Astrocyte (in vitro differentiated cells and primary cell): Measurements from ENCODE around the gene DHH. TPM values are rescaled to one million over a fixed set of nuclear protein-coding genes. Genes with fewer than 3 reads are reported as not detected.
A peak's percentile ranks its signal among the peaks of the same experiment; 100 is the strongest.

Source experiments
- DNase-seq: peaks from one replicate; pipeline ENCODE4 v3.0.0-alpha.2; 2010; ENCODE audit warnings: low read depth
- FAIRE-seq: peaks from 2 replicates; lab custom pipeline; 2011; peaks lifted over from hg19 to GRCh38; lab: Jason Lieb, UNC
- H2AFZ ChIP-seq: 2 replicates; pipeline ENCODE4 v1.6.0; 2012; ENCODE audit warnings: low read depth, low read length, inconsistent platforms
- H3K27ac ChIP-seq: 2 replicates; pipeline ENCODE4 v1.5.1; 2011; ENCODE audit warnings: low read depth, low read length, inconsistent platforms
- H3K27me3 ChIP-seq: 2 replicates; pipeline ENCODE4 v1.6.0; 2011; ENCODE audit warnings: low read length, inconsistent platforms; ENCODE audit not compliant: insufficient read depth
- H3K36me3 ChIP-seq: 2 replicates; pipeline ENCODE4 v1.5.1; 2011; ENCODE audit warnings: low read length, inconsistent platforms; ENCODE audit not compliant: insufficient read depth
- H3K4me1 ChIP-seq: 2 replicates; pipeline ENCODE4 v1.5.1; 2011; ENCODE audit warnings: low read length, inconsistent platforms; ENCODE audit not compliant: insufficient read depth
- H3K4me2 ChIP-seq: 2 replicates; pipeline ENCODE4 v1.6.0; 2012; ENCODE audit warnings: low read length, inconsistent platforms
- H3K4me3 ChIP-seq: 2 replicates; pipeline ENCODE4 v1.5.1; 2011; ENCODE audit warnings: low read depth, mild to moderate bottlenecking, low read length, inconsistent platforms; ENCODE audit not compliant: insufficient read depth
- H3K79me2 ChIP-seq: 2 replicates; pipeline ENCODE4 v1.6.0; 2012; ENCODE audit warnings: mild to moderate bottlenecking, low read length, inconsistent platforms; ENCODE audit not compliant: insufficient read depth
- H3K9ac ChIP-seq: 2 replicates; pipeline ENCODE4 v1.6.0; 2012; ENCODE audit warnings: mild to moderate bottlenecking, low read length, inconsistent platforms
- H3K9me3 ChIP-seq: 2 replicates; pipeline ENCODE4 v1.5.1; 2012; ENCODE audit warnings: low read depth, mild to moderate bottlenecking, low read length, inconsistent platforms; ENCODE audit not compliant: insufficient read depth
- H4K20me1 ChIP-seq: 2 replicates; pipeline ENCODE4 v1.6.0; 2012; ENCODE audit warnings: low read length, inconsistent platforms; ENCODE audit not compliant: insufficient read depth
- H3K27ac Mint-ChIP-seq: one replicate; pipeline ENCODE4 v1.8.0; 2021; ENCODE audit warnings: mild to moderate bottlenecking, mixed read lengths; ENCODE audit not compliant: unreplicated experiment
- H3K27me3 Mint-ChIP-seq: one replicate; pipeline ENCODE4 v1.8.0; 2021; ENCODE audit warnings: low read depth, mixed read lengths; ENCODE audit not compliant: unreplicated experiment
- H3K36me3 Mint-ChIP-seq: one replicate; pipeline ENCODE4 v1.8.0; 2021; ENCODE audit warnings: low read depth, mixed read lengths; ENCODE audit not compliant: unreplicated experiment
- H3K4me1 Mint-ChIP-seq: one replicate; pipeline ENCODE4 v1.8.0; 2021; ENCODE audit warnings: low read depth, mixed read lengths; ENCODE audit not compliant: unreplicated experiment
- H3K4me3 Mint-ChIP-seq: one replicate; pipeline ENCODE4 v1.8.0; 2021; ENCODE audit warnings: mild to moderate bottlenecking, moderate library complexity, mixed read lengths; ENCODE audit not compliant: unreplicated experiment
- H3K9me3 Mint-ChIP-seq: one replicate; pipeline ENCODE4 v1.8.0; 2021; ENCODE audit warnings: mild to moderate bottlenecking, mixed read lengths; ENCODE audit not compliant: unreplicated experiment
- CTCF ChIP-seq: IDR thresholded peaks from 2 replicates; pipeline ENCODE4 v1.5.1; 2011; ENCODE audit warnings: low read depth, mild to moderate bottlenecking, inconsistent platforms, low read length, moderate library complexity; ENCODE audit not compliant: insufficient read depth
- EZH2 ChIP-seq: IDR thresholded peaks from 2 replicates; pipeline ENCODE4 v1.6.1; 2012; ENCODE audit warnings: mild to moderate bottlenecking, low read length, inconsistent platforms; ENCODE audit not compliant: insufficient read depth
- total RNA-seq: library from RNA; stranded (reverse); gene quantifications from 2 replicates; pipeline ENCODE4 v1.2.1, GENCODE V29; 2021

Gene DHH
- total RNA-seq, 1 donor from 2014 or later: 0.16 TPM

DNA sequence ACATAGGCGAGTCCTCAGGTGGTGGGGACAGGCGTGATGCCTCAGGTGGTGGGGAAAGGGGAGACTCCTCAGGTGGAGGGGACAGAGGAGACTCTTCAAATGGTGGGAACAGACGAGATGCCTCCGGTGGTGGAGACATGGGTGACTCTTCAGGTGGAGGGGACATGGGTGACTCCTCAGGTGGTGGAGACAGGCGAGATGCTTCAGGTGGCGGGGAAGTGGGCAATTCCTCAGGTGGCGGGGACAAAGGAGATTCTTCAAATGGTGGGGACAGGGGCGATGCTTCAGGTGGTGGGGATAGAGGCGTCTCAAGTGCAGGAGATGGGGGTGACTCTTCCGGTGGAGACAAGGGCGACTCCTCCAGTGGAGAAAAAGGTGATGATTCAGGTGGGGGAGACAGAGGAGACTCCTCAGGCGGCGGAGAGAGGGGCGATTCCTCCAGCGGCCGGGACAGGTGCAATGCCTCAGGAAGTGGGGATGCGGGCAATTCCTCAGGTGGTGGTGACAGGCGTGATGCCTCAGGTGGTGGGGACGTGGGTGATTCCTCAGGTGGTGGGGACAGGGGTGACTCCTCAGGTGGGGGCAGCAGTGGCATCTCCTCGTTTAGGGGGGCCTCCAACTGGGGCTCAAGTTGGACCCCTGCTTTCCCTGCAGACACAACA lies 42.7 kb downstream of the DHH start:
- Mint-ChIP-seq H3K27me3 (no peaks in the 10 kb centered on the region), H3K4me3 (no peak overlapping the region), H3K27ac (peak overlapping the region; percentile 26), H3K36me3 (peaks cover 30% of the 10 kb centered on the region), H3K9me3 (no peaks in the 10 kb centered on the region), H3K4me1 (peaks cover 42% of the 10 kb centered on the region)
- no peak overlapping the region for H3K27ac ChIP-seq
- H3K4me2 ChIP-seq: no peak overlapping the region
- no peak for TF ChIP-seq EZH2
- TF ChIP-seq CTCF: no peak
- DNase-seq (no peak), FAIRE-seq (no peak)
- H4K20me1 ChIP-seq: peaks cover 94% of the 10 kb centered on the region
- H3K79me2 ChIP-seq: peaks cover 87% of the 10 kb centered on the region
- H3K36me3 ChIP-seq: peaks cover 44% of the 10 kb centered on the region
- no peaks in the 10 kb centered on the region for H3K9me3 ChIP-seq
- peaks cover 31% of the 10 kb centered on the region for H3K4me1 ChIP-seq
- H2AFZ ChIP-seq: no peak overlapping the region
- H3K27me3 ChIP-seq: no peaks in the 10 kb centered on the region
- H3K4me3 ChIP-seq: no peak overlapping the region
- H3K9ac ChIP-seq: no peak overlapping the region

DNA sequence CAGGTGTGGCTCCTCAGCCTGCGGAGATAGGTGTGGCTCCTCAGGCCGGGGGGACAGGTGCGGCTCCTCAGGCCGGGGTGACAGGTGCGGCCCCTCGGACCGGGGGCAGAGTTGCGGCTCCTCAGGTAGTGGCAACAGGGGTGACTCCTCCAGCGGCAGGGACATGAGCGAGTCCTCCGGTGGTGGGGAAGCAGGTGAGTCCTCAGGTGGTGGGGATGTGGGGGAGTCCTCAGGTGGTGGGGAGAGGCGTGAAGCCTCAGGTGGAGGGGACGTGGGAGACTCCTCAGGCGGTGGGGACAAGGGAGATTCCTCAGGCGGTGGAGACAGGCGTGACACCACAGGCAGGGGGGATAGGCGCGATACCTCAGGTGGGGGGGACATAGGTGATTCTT lies 43.2 kb downstream of the DHH start:
- Histone ChIP-seq H3K79me2 (peaks cover 82% of the 10 kb centered on the region), H3K4me1 (peaks cover 26% of the 10 kb centered on the region), H3K4me2 (no peak overlapping the region), H3K27me3 (no peaks in the 10 kb centered on the region), H2AFZ (no peak overlapping the region), H3K4me3 (no peak overlapping the region), H3K9ac (no peak overlapping the region), H3K9me3 (no peaks in the 10 kb centered on the region), H3K36me3 (peaks cover 47% of the 10 kb centered on the region), H4K20me1 (peaks cover 90% of the 10 kb centered on the region), H3K27ac (no peak overlapping the region)
- no peak overlapping the region for H3K27ac Mint-ChIP-seq
- FAIRE-seq: no peak
- peaks cover 30% of the 10 kb centered on the region for H3K36me3 Mint-ChIP-seq
- H3K9me3 Mint-ChIP-seq: no peaks in the 10 kb centered on the region
- H3K4me1 Mint-ChIP-seq: peaks cover 38% of the 10 kb centered on the region
- TF ChIP-seq CTCF (no peak), EZH2 (no peak)
- H3K27me3 Mint-ChIP-seq: no peaks in the 10 kb centered on the region
- H3K4me3 Mint-ChIP-seq: no peak overlapping the region
- no peak for DNase-seq
